Measurements from ENCODE around the gene NMBR. TPM values are rescaled to one million over a fixed set of nuclear protein-coding genes. Genes with fewer than 3 reads are reported as not detected.
"Not testable (repeated sequence)": the region's sequence is repeated elsewhere in the genome, so short reads cannot be mapped to it uniquely, and the experiment has no call there.

Gene NMBR
- total RNA-seq, 1 experiment from 2014 or later = 0.35 TPM

DNA sequence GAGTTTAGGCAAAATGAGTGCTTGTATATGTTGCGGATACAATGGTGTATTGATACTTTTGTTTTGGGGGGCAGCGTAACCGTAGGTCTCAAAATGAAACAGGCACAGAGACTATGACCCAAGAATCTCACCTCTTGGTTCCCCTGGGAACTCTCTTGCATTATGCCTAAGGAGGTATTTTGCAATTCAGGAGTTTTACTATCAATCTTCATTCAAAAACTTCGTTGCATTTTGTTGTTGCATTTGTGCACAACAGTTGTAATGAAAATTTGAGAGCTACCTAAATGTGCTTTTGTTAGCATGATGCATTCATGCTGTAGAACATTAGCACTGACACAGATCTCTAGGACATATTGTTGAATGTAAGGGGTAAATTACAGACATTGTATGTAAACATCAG lies 18.3 kb upstream of the NMBR start:
- no peak for TF ChIP-seq EZH2 (IDR thresholded peaks at IDR 0.05; ENCODE audit: low read depth)
- TF ChIP-seq, protein P1, sequence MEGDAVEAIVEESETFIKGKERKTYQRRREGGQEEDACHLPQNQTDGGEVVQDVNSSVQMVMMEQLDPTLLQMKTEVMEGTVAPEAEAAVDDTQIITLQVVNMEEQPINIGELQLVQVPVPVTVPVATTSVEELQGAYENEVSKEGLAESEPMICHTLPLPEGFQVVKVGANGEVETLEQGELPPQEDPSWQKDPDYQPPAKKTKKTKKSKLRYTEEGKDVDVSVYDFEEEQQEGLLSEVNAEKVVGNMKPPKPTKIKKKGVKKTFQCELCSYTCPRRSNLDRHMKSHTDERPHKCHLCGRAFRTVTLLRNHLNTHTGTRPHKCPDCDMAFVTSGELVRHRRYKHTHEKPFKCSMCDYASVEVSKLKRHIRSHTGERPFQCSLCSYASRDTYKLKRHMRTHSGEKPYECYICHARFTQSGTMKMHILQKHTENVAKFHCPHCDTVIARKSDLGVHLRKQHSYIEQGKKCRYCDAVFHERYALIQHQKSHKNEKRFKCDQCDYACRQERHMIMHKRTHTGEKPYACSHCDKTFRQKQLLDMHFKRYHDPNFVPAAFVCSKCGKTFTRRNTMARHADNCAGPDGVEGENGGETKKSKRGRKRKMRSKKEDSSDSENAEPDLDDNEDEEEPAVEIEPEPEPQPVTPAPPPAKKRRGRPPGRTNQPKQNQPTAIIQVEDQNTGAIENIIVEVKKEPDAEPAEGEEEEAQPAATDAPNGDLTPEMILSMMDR (conservative IDR thresholded peaks at IDR 0.05) = no peak
- no peak overlapping the region for H2AFZ ChIP-seq
- ChIA-PET CTCF (no interaction called here), POLR2A (ENCODE audit: unreplicated experiment) (no interaction called here)
- H3K4me1 ChIP-seq (replicated peaks; ENCODE audit: insufficient read depth) = no peaks in the 10 kb centered on the region
- H3K36me3 ChIP-seq (ENCODE audit: low read depth) = no peaks in the 10 kb centered on the region
- no peak overlapping the region for H3K4me2 ChIP-seq
- peaks cover 29% of the 10 kb centered on the region for H4K20me1 ChIP-seq (ENCODE audit: insufficient read depth)
- peaks cover 45% of the 10 kb centered on the region for H3K79me2 ChIP-seq (ENCODE audit: low read depth)
- no peak overlapping the region for H3K27ac ChIP-seq
- intact Hi-C loops (cut with micrococcal nuclease; ENCODE audit: unreplicated experiment) = no loop called here
- no TSS peak for BruUV-seq (replicated peaks)
- H3K9me2 ChIP-seq (ENCODE audit: insufficient read depth) = no peaks in the 10 kb centered on the region
- no peak overlapping the region for H3K4me3 ChIP-seq
- no peaks in the 10 kb centered on the region for H3K9me3 ChIP-seq (ENCODE audit: insufficient read depth, low read depth)
- no peak for DNase-seq
- no peaks in the 10 kb centered on the region; the same call in none of the 2 replicates for H3F3A ChIP-seq (ENCODE audit: insufficient read depth, low read depth)
- no peaks in the 10 kb centered on the region for H3K27me3 ChIP-seq (ENCODE audit: insufficient read depth, low read depth)

DNA sequence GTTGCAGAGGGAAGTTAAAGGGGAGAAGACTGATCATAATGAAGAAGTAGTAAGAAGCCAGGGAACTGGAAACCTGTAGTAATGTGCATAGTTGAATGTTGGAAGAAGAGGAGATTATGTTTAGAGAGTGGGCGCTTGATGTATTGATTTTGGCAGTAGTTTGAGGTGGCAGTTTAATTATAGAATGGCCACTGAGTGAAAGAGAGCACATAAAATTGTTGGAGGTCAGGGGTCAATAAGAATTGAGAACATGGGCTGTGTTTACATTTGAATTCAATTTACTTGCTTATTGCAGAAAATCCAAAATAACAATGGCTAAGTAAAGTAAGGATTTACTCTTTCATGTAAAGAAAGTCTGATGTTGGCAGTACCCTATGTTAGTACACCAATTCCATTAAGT lies 15.9 kb upstream of the NMBR start:
- intact Hi-C loops (cut with micrococcal nuclease; ENCODE audit: unreplicated experiment) = no loop called here
- CTCF ChIA-PET = no interaction called here
- TF ChIP-seq, protein P1 (conservative IDR thresholded peaks at IDR 0.05) = no peak
- no peak for TF ChIP-seq EZH2 (IDR thresholded peaks at IDR 0.05; ENCODE audit: low read depth)
- no peaks in the 10 kb centered on the region for H3K9me2 ChIP-seq (ENCODE audit: insufficient read depth)
- no peaks in the 10 kb centered on the region; the same call in none of the 2 replicates for H3F3A ChIP-seq (ENCODE audit: insufficient read depth, low read depth)
- H3K79me2 ChIP-seq (ENCODE audit: low read depth) = peaks cover 60% of the 10 kb centered on the region
- H3K27me3 ChIP-seq (ENCODE audit: insufficient read depth, low read depth) = no peaks in the 10 kb centered on the region
- H3K4me1 ChIP-seq (replicated peaks; ENCODE audit: insufficient read depth) = no peaks in the 10 kb centered on the region
- no peak overlapping the region for H3K27ac ChIP-seq
- no peaks in the 10 kb centered on the region for H3K9me3 ChIP-seq (ENCODE audit: insufficient read depth, low read depth)
- peaks cover 36% of the 10 kb centered on the region for H4K20me1 ChIP-seq (ENCODE audit: insufficient read depth)
- BruUV-seq (replicated peaks) = no TSS peak
- POLR2A ChIA-PET (ENCODE audit: unreplicated experiment) = no interaction called here
- H3K4me2 ChIP-seq = no peak overlapping the region
- no peak overlapping the region for H2AFZ ChIP-seq
- DNase-seq = no peak
- no peak overlapping the region for H3K4me3 ChIP-seq
- H3K36me3 ChIP-seq (ENCODE audit: low read depth) = no peaks in the 10 kb centered on the region

DNA sequence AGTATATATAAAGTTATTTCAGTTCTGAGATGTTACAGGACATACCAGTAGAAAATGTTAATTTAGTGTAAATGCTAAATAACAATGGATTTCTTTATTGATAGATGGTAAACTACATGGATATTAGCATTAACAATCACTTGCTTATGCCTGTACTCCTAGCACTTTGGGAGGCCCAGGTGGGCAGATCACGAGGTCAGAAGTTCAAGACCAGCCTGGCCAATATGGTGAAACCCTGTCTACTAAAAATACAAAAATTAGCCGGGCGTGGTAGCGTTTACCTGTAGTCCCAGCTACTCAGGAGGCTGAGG lies 9.8 kb upstream of the NMBR start:
- H2AFZ ChIP-seq, H3K27ac ChIP-seq: not testable (repeated sequence)
- H3K79me2 ChIP-seq (ENCODE audit: low read depth) = peaks cover 90% of the 10 kb centered on the region

More for the DNA sequence above, 9.8 kb upstream of the NMBR start:
- H3K36me3 ChIP-seq (ENCODE audit: low read depth); H3K9me3 ChIP-seq (ENCODE audit: insufficient read depth, low read depth); H3K4me1 ChIP-seq (replicated peaks; ENCODE audit: insufficient read depth); BruUV-seq (replicated peaks); H3K4me2 ChIP-seq; H3K27me3 ChIP-seq (ENCODE audit: insufficient read depth, low read depth); DNase-seq; POLR2A ChIA-PET (ENCODE audit: unreplicated experiment); H3K9me2 ChIP-seq (ENCODE audit: insufficient read depth); H3K4me3 ChIP-seq: not testable (repeated sequence)
- Histone ChIP-seq H3F3A (ENCODE audit: insufficient read depth, low read depth) (peaks cover 12% of the 10 kb centered on the region; the same call in 1 of the 2 replicates), H4K20me1 (ENCODE audit: insufficient read depth) (peaks cover 37% of the 10 kb centered on the region)
- CTCF ChIA-PET = interaction anchor here (0.5 to 1.1 kb wide), 6 partner anchors 9 to 318 kb away, joined by 3 to 8 read pairs (median 4); partner anchors contain the start of gene VTA1
- intact Hi-C loops (cut with micrococcal nuclease; ENCODE audit: unreplicated experiment) = loop anchor here (1.0 to 2.0 kb wide), 2 partner anchors 232 to 382 kb away; no protein-coding TSS in a partner anchor
